Renal cortical epithelial cell (primary cell): Measurements from ENCODE around the gene PATL2. TPM values are rescaled to one million over a fixed set of nuclear protein-coding genes. Genes with fewer than 3 reads are reported as not detected.
"Not testable (repeated sequence)": the region's sequence is repeated elsewhere in the genome, so short reads cannot be mapped to it uniquely, and the experiment has no call there.

Source experiments
- DNase-seq: peaks from one replicate; pipeline ENCODE4 v3.0.0-alpha.2; 2011; ENCODE audit warnings: low read depth
- total RNA-seq: library from RNA; depleted of rRNA; stranded (reverse); fragments of >200 nt; gene quantifications from 2 replicates; pipeline ENCODE4 v1.2.3, GENCODE V29; 2014

PATL2 gene
- total RNA-seq, 1 donor from 2014 or later: not detected

- DNase-seq: no peak
These were observed 8.3 kb upstream of the PATL2 start for GRCh38 chr15:44719293-44719999.

GRCh38 chr15:44718927-44719292 lies 7.8 kb upstream of the PATL2 start:
- no peak for DNase-seq

- no peak for DNase-seq
These were observed 7.2 kb upstream of the PATL2 start for GRCh38 chr15:44718180-44718926.

DNA sequence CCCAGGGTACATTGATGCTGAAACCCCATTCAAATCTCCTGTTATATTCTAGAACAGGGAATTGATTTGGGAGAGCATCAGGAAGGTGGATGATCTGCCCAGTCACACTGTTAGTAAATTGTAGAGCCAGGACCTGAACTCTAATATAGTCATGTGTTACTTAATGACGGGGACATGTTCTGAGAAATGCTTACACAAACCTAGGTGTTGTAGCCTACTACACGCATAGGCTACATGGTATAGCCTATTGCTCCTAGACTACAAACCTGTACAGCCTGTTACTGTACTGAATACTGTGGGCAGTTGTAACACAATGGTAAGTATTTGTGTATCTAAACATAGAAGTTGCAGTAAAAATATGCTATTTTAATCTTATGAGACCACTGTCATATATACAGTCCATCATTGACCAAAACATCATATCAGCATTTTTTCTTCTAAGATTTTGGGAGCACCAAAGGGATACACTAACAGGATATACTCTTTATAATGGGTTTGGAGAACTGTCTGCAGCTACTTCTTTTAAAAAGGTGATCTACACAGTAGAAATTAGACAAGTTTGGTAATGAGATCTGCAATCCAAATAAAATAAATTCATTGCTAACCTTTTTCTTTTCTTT lies 6.0 kb upstream of the PATL2 start:
- no peak for DNase-seq

DNA sequence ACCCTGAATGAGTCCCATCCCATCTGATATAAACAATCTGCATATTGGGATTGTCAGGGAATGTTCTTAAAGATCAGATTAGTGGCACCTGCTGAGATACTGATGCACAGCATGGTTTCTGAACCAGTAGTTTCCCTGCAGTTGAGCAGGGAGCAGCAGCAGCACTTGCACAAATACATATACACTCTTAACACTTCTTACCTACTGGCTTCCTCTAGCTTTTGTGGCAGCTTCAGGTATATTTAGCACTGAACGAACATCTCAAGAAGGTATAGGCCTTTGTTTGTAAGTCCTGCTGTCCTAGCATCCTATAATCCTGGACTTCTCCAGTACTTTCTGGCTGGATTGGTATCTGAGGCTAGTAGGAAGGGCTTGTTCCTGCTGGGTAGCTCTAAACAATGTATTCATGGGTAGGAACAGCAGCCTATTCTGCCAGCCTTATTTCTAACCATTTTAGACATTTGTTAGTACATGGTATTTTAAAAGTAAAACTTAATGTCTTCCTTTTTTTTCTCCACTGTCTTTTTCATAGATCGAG lies 4.7 kb upstream of the PATL2 start:
- no peak for DNase-seq

DNA sequence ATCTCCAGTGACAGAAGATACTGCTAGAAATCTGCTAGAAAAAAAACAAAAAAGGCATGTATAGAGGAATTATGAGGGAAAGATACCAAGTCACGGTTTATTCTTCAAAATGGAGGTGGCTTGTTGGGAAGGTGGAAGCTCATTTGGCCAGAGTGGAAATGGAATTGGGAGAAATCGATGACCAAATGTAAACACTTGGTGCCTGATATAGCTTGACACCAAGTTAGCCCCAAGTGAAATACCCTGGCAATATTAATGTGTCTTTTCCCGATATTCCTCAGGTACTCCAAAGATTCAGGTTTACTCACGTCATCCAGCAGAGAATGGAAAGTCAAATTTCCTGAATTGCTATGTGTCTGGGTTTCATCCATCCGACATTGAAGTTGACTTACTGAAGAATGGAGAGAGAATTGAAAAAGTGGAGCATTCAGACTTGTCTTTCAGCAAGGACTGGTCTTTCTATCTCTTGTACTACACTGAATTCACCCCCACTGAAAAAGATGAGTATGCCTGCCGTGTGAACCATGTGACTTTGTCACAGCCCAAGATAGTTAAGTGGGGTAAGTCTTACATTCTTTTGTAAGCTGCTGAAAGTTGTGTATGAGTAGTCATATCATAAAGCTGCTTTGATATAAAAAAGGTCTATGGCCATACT lies 4.1 kb upstream of the PATL2 start:
- no peak for DNase-seq

DNA sequence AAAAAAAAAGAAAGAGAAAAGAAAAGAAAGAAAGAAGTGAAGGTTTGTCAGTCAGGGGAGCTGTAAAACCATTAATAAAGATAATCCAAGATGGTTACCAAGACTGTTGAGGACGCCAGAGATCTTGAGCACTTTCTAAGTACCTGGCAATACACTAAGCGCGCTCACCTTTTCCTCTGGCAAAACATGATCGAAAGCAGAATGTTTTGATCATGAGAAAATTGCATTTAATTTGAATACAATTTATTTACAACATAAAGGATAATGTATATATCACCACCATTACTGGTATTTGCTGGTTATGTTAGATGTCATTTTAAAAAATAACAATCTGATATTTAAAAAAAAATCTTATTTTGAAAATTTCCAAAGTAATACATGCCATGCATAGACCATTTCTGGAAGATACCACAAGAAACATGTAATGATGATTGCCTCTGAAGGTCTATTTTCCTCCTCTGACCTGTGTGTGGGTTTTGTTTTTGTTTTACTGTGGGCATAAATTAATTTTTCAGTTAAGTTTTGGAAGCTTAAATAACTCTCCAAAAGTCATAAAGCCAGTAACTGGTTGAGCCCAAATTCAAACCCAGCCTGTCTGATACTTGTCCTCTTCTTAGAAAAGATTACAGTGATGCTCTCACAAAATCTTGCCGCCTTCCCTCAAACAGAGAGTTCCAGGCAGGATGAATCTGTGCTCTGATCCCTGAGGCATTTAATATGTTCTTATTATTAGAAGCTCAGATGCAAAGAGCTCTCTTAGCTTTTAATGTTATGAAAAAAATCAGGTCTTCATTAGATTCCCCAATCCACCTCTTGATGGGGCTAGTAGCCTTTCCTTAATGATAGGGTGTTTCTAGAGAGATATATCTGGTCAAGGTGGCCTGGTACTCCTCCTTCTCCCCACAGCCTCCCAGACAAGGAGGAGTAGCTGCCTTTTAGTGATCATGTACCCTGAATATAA lies 2.2 kb upstream of the PATL2 start:
- peak; percentile 39 for DNase-seq

DNA sequence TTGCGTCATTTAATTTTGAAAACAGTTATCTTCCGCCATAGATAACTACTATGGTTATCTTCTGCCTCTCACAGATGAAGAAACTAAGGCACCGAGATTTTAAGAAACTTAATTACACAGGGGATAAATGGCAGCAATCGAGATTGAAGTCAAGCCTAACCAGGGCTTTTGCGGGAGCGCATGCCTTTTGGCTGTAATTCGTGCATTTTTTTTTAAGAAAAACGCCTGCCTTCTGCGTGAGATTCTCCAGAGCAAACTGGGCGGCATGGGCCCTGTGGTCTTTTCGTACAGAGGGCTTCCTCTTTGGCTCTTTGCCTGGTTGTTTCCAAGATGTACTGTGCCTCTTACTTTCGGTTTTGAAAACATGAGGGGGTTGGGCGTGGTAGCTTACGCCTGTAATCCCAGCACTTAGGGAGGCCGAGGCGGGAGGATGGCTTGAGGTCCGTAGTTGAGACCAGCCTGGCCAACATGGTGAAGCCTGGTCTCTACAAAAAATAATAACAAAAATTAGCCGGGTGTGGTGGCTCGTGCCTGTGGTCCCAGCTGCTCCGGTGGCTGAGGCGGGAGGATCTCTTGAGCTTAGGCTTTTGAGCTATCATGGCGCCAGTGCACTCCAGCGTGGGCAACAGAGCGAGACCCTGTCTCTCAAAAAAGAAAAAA lies 1.4 kb upstream of the PATL2 start:
- peak; percentile 81 for DNase-seq

DNA sequence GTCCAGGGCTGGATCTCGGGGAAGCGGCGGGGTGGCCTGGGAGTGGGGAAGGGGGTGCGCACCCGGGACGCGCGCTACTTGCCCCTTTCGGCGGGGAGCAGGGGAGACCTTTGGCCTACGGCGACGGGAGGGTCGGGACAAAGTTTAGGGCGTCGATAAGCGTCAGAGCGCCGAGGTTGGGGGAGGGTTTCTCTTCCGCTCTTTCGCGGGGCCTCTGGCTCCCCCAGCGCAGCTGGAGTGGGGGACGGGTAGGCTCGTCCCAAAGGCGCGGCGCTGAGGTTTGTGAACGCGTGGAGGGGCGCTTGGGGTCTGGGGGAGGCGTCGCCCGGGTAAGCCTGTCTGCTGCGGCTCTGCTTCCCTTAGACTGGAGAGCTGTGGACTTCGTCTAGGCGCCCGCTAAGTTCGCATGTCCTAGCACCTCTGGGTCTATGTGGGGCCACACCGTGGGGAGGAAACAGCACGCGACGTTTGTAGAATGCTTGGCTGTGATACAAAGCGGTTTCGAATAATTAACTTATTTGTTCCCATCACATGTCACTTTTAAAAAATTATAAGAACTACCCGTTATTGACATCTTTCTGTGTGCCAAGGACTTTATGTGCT lies 721 bp upstream of the PATL2 start:
- no peak for DNase-seq

- peak; percentile 37 for DNase-seq
These were observed 657 bp downstream of the PATL2 start for GRCh38 chr15:44710236-44711095.

DNA sequence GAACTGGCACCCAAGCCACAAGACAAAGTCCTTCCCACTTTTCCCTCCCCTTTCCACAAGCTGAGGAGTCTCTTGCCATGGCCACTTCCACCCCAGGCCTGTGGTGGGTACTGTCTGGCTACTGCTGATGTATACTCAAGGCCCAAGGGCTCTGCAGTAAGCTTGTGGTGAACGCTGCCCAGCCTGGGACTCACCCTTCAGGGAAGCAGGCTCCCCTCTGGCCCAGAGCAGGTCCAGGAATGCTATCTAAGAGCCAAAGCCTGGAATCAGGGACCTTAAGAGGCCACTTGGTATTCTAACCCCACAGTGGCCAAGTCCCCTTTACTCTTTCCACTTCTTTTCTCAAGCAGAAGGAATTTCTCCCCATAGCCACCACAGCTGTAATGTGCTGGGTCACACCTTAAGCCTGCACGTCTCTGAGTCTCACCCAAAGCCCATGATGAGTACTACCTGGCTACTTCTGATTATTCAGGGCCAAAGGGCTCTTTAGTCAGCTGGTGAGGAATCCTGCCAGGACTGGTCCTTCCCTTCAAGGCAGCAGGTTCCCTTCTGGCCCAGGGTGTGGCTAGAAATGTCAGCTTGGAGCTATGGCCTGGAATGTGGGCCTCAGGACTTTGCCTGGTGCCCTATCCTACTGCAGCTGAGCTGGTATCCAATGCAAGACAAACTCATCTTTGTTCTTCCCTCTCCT lies 4.0 kb downstream of the PATL2 start:
- DNase-seq: peak; percentile 44

- no peak for DNase-seq
These were observed 4.7 kb downstream of the PATL2 start for GRCh38 chr15:44706401-44706800.

GRCh38 chr15:44705986-44706385 lies 5.1 kb downstream of the PATL2 start:
- no peak for DNase-seq

DNA sequence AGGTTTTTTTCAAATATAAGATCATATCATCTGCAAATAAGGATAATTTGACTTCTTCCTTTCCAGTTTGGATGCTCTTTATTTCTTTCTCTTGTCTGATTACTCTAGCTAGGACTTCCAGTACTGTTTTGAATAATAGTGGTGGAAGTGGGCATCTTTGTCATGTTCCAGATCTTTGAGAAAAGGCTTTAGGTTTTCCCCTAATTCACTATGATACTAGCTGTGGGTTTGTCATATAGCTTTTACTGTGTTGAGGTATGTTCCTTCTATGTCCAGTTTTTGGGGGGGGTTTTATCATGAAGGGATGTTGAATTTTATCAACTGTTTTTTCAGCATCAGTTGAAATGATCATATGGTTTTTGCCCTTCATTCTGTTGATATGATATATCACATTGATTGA lies 10.4 kb downstream of the PATL2 start:
- not testable (repeated sequence) for DNase-seq

DNA sequence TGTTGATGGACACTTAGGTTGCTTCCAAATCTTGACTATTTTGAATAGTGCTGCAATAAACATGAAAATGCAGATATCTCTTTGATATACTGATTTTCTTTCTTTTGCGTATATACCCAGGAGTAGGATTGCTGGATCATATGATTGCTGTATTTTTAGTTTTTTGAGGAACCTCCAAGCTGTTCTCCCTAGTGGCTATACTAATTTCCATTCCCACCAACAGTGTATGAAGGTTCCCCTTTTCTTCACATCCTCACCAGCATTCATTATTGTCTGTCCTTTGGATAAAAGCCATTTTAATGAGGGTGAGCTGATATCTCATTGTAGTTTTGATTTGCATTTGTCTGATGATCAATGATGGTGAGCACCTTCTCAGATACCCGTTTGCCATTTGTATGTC lies 12.5 kb downstream of the PATL2 start:
- no peak for DNase-seq

GRCh38 chr15:44697014-44697413 lies 14.1 kb downstream of the PATL2 start:
- DNase-seq: no peak

GRCh38 chr15:44695294-44695693 lies 15.8 kb downstream of the PATL2 start:
- no peak for DNase-seq

DNA sequence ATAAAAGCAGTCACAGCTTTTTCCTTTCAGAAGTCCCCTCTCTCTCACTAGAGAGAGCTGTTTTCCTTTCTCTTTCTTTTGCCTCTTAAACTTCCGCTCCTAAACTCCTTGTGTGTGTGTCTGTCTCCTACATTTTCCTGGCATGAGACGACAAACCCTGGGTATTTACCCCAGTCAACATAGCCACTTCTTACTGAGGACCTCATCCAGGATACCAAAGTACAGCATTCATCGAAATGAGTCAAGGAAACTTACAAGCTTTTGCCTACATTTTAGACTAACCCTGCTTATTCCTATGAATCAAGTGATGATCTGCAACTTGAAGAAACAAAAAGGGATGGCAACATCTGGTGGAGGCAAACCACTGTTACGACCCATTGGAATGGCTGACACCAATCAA lies 16.7 kb downstream of the PATL2 start:
- DNase-seq: no peak

DNA sequence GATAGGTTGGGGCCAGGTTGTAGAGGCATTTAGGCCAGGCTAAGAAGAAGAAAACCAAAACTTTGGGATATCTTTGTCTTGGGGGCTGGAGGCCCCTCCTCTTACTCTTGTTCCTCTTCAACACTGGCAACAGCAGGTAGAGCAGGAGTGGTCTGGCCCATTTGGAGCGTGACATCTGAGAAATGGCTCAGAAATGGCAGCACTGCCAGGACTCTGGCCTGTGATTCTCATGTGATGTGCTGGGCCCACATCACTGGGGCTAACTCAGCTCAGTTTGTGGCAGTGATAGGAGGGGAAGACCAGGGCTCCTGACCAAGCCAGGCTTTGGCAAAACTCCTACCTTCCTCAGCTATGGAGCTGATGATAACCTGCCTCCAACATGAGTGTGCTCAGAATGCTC lies 18.5 kb downstream of the PATL2 start:
- DNase-seq: no peak
